ENCODE measurements around the gene TMEM121.

DNA sequence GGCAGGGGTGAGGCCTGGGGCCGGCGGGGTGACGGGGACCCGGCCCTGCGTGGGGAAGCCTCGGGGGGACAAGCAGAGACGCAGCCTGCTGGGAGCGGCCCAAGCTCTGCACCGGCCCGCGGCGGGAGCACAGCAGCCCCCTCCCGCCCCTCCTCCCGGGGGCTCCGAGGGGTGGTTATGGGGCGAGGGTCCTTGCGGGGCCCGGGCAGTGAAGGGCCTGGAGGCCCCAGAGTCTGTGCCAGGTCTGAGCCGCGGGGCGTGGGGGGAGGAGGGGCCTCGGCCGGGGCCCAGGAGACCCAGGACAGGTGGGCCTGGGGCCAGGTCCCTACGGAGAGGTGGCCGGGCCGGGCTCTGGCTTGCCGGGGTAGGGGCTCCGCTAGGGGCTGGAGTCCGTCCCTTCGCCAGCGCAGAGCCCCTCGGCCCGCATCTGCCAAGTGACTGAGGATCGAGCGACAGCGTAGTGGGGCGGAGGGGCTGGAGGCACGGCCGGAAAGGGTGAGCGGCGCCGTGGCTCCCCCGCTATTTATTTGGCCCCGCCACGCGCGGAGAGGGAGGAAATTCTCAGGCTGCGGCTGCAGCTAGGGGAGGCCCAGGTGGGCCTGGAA lies 495 bp downstream of the TMEM121 start:
- TF ChIP-seq, protein P1, sequence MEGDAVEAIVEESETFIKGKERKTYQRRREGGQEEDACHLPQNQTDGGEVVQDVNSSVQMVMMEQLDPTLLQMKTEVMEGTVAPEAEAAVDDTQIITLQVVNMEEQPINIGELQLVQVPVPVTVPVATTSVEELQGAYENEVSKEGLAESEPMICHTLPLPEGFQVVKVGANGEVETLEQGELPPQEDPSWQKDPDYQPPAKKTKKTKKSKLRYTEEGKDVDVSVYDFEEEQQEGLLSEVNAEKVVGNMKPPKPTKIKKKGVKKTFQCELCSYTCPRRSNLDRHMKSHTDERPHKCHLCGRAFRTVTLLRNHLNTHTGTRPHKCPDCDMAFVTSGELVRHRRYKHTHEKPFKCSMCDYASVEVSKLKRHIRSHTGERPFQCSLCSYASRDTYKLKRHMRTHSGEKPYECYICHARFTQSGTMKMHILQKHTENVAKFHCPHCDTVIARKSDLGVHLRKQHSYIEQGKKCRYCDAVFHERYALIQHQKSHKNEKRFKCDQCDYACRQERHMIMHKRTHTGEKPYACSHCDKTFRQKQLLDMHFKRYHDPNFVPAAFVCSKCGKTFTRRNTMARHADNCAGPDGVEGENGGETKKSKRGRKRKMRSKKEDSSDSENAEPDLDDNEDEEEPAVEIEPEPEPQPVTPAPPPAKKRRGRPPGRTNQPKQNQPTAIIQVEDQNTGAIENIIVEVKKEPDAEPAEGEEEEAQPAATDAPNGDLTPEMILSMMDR (IDR thresholded peaks at IDR 0.05; ENCODE audit: low read depth, low read length, poor library complexity, severe bottlenecking): no peak
- TF ChIP-seq EZH2phosphoT487 (IDR thresholded peaks at IDR 0.05; ENCODE audit: borderline replicate concordance, low read length): no peak; the same call in 1 of the 2 replicates
